ENCODE data around the gene SHE. TPM values are rescaled to one million over a fixed set of nuclear protein-coding genes. Genes with fewer than 3 reads are reported as not detected.

The SHE gene
- total and polyA plus RNA-seq, 2 of the 8 experiments (the other 6 are each of a cell fraction or from before 2014, with no cell fraction given), result 0.44 to 0.45 TPM

Other genes starting within 250 kb of the SHE start
- 73.7 and 82.2 TPM in 2 replicates for gene HAX1, start 229.8 kb downstream of the SHE start, total RNA-seq (2021; fragmentation: NEBNext Ultra II Directional; extraction: Animal tissue kit (Norgen Biotek cat#: 25700))
- 111 and 115 TPM in 2 replicates for gene HAX1, start 229.8 kb downstream of the SHE start, polyA plus RNA-seq (2011; rRNA removed)
- not detected in 2 replicates for gene AQP10, start 181.3 kb downstream of the SHE start, total RNA-seq (2021; fragmentation: NEBNext Ultra II Directional; extraction: Animal tissue kit (Norgen Biotek cat#: 25700))
- gene AQP10, start 181.3 kb downstream of the SHE start, polyA plus RNA-seq (2011; rRNA removed), result not detected in 2 replicates
- 59.3 and 61.4 TPM in 2 replicates for gene ATP8B2, start 176.9 kb downstream of the SHE start, total RNA-seq (2021; fragmentation: NEBNext Ultra II Directional; extraction: Animal tissue kit (Norgen Biotek cat#: 25700))
- gene ATP8B2, start 176.9 kb downstream of the SHE start, polyA plus RNA-seq (2011; rRNA removed), result 70.1 and 98.5 TPM in 2 replicates
- gene IL6R, start 97.1 kb downstream of the SHE start, total RNA-seq (2021; fragmentation: NEBNext Ultra II Directional; extraction: Animal tissue kit (Norgen Biotek cat#: 25700)), result 2.6 and 3.0 TPM in 2 replicates
- gene IL6R, start 97.1 kb downstream of the SHE start, polyA plus RNA-seq (2011; rRNA removed), result 2.3 and 3.3 TPM in 2 replicates
- gene TDRD10, start 193 bp downstream of the SHE start, total RNA-seq (2021; fragmentation: NEBNext Ultra II Directional; extraction: Animal tissue kit (Norgen Biotek cat#: 25700)), result 0.15 TPM in 1 of 2 replicates, not detected in the other
- gene TDRD10, start 193 bp downstream of the SHE start, polyA plus RNA-seq (2011; rRNA removed), result 0.27 and 0.30 TPM in 2 replicates
- 71.7 and 95.8 TPM in 2 replicates for gene UBE2Q1, start 56.2 kb upstream of the SHE start, total RNA-seq (2021; fragmentation: NEBNext Ultra II Directional; extraction: Animal tissue kit (Norgen Biotek cat#: 25700))
- 10.2 and 13.2 TPM in 2 replicates for gene UBE2Q1, start 56.2 kb upstream of the SHE start, polyA plus RNA-seq (2011; rRNA removed)
- 3.6 and 4.1 TPM in 2 replicates for gene CHRNB2, start 65.4 kb upstream of the SHE start, total RNA-seq (2021; fragmentation: NEBNext Ultra II Directional; extraction: Animal tissue kit (Norgen Biotek cat#: 25700))
- gene CHRNB2, start 65.4 kb upstream of the SHE start, polyA plus RNA-seq (2011; rRNA removed), result 3.1 and 3.4 TPM in 2 replicates
- 235 and 242 TPM in 2 replicates for gene ADAR, start 105.8 kb upstream of the SHE start, total RNA-seq (2021; fragmentation: NEBNext Ultra II Directional; extraction: Animal tissue kit (Norgen Biotek cat#: 25700))
- gene ADAR, start 105.8 kb upstream of the SHE start, polyA plus RNA-seq (2011; rRNA removed), result 104 and 125 TPM in 2 replicates

Measured in H1 (cell line).